Progenitor cell of endocrine pancreas (in vitro differentiated cells): ENCODE data around the gene FNDC8. TPM values are rescaled to one million over a fixed set of nuclear protein-coding genes. Genes with fewer than 3 reads are reported as not detected.

Experiments
- DNase-seq: peaks from one replicate; pipeline ENCODE4 v3.0.0; 2021; ENCODE audit warnings: low spot score; ENCODE audit not compliant: unreplicated experiment
- H3K27ac Mint-ChIP-seq: 2 replicates; pipeline ENCODE4 v1.8.0; 2021; ENCODE audit warnings: mild to moderate bottlenecking, moderate library complexity, mixed read lengths
- H3K27me3 Mint-ChIP-seq: 2 replicates; pipeline ENCODE4 v1.8.0; 2021; ENCODE audit warnings: mixed read lengths
- H3K36me3 Mint-ChIP-seq: 2 replicates; pipeline ENCODE4 v1.8.0; 2022; ENCODE audit warnings: mixed read lengths; ENCODE audit not compliant: insufficient read depth
- H3K4me1 Mint-ChIP-seq: 2 replicates; pipeline ENCODE4 v1.8.0; 2021; ENCODE audit warnings: low read depth, mixed read lengths
- H3K4me3 Mint-ChIP-seq: 2 replicates; pipeline ENCODE4 v1.8.0; 2021; ENCODE audit warnings: low read depth, mild to moderate bottlenecking, moderate library complexity, mixed read lengths
- H3K9me3 Mint-ChIP-seq: 2 replicates; pipeline ENCODE4 v1.8.0; 2021; ENCODE audit warnings: low read depth, mixed read lengths
- total RNA-seq: library from RNA; stranded (reverse); gene quantifications from 2 replicates; pipeline ENCODE4 v1.2.1, GENCODE V29; 2021
- TF ChIP-seq, protein P1 (sequence below): fragments of 200-600 bp; sonication (generic); IDR thresholded peaks from one replicate; pipeline ENCODE4 v1.5.0; 2021; ENCODE audit warnings: antibody characterized with exemption, mild to moderate bottlenecking; ENCODE audit not compliant: unreplicated experiment

FNDC8 gene
- total RNA-seq, 1 donor from 2014 or later = not detected

DNA sequence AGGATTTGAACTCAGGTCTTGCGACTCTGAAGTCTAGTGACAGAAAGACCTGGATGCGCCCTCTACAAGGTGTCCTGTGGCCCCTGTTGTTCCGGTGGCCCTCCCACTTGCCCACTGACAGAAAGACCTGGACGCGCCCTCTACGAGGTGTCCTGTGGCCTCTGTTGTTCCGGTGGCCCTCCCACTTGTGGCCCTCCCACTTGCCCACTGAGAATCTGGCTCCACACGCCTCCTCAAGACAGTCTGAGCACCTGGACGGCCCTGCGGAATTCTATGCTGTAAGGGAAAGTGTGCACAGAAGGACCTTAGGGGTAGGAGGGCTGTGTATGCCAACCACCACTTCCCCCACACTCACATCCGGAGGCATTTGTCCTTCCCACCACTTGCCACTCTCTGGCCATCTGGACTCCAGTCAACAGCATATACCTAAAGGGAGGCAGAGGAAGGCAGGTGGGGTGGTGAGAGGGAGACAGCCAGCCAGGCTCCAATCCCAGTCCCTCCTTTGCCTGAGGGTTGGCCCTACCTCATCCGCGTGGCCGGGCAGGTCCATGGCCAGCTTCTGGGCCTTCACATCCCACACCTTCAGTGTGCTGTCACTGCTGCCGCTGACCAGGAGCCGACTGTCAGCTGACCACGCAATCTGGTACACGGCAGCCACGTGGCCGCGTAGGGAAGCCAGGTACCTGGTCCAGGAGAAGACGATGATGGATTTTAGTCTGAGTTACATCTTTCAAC is 11.6 kb downstream of the FNDC8 start:
- Mint-ChIP-seq H3K27ac (no peak overlapping the region), H3K9me3 (no peaks in the 10 kb centered on the region), H3K4me1 (no peaks in the 10 kb centered on the region), H3K27me3 (no peaks in the 10 kb centered on the region), H3K4me3 (no peak overlapping the region), H3K36me3 (peaks cover 15% of the 10 kb centered on the region)
- no peak for DNase-seq
- TF ChIP-seq, protein P1, sequence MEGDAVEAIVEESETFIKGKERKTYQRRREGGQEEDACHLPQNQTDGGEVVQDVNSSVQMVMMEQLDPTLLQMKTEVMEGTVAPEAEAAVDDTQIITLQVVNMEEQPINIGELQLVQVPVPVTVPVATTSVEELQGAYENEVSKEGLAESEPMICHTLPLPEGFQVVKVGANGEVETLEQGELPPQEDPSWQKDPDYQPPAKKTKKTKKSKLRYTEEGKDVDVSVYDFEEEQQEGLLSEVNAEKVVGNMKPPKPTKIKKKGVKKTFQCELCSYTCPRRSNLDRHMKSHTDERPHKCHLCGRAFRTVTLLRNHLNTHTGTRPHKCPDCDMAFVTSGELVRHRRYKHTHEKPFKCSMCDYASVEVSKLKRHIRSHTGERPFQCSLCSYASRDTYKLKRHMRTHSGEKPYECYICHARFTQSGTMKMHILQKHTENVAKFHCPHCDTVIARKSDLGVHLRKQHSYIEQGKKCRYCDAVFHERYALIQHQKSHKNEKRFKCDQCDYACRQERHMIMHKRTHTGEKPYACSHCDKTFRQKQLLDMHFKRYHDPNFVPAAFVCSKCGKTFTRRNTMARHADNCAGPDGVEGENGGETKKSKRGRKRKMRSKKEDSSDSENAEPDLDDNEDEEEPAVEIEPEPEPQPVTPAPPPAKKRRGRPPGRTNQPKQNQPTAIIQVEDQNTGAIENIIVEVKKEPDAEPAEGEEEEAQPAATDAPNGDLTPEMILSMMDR = no peak

DNA sequence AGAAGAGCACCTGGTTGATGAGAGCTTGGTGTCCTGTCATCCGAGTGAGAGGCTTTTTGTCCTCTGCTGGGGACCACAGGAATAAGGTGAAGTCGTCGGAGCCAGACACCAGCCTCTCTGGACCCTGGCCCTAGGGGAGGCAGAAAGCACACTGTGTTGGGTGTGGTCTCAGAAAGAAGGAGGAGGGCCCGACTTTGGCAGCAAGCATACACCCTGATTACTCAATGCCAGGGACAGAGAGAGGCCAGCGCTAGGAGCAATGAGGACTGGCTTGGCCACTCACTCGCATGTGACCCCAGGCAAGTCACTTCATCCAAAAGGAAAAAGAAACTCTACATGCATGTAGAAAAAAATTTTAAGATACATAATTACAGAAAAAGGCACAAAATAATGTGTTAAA is 13.9 kb downstream of the FNDC8 start:
- Mint-ChIP-seq H3K9me3 (no peaks in the 10 kb centered on the region), H3K27me3 (no peaks in the 10 kb centered on the region), H3K27ac (no peak overlapping the region), H3K36me3 (peaks cover 15% of the 10 kb centered on the region), H3K4me1 (no peaks in the 10 kb centered on the region), H3K4me3 (no peak overlapping the region)
- no peak for DNase-seq
- TF ChIP-seq, protein P1 = no peak

DNA sequence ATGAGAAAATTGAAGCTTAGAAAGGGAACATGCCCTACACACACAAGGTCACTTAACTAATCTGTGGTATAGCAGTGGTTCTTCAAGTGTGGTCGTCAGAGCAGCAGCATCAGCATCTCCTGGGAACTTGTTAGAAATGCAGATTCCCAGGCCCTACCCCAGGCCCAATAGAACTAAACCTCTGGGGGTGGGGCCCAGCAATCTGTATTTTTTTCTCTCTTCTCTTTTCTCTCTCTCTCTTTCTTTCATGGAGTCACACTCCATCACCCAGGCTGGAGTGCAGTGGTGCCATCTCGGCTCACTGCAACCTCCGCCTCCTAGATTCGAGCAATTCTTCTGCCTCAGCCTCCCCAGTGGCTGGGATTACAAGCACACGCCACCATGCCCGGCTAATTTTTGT is 16.8 kb downstream of the FNDC8 start:
- Mint-ChIP-seq H3K36me3 (peaks cover 13% of the 10 kb centered on the region), H3K27me3 (no peaks in the 10 kb centered on the region), H3K9me3 (no peaks in the 10 kb centered on the region), H3K27ac (no peak overlapping the region), H3K4me3 (no peak overlapping the region), H3K4me1 (no peaks in the 10 kb centered on the region)
- no peak for DNase-seq
- TF ChIP-seq, protein P1 = no peak

- Mint-ChIP-seq H3K4me1 (no peaks in the 10 kb centered on the region), H3K27me3 (peaks cover 4% of the 10 kb centered on the region), H3K4me3 (peak within 1 kb of the TSS; percentile 82), H3K27ac (peak within 1 kb of the TSS; percentile 78), H3K9me3 (no peaks in the 10 kb centered on the region), H3K36me3 (no peaks in the 10 kb centered on the region)
- DNase-seq = peak; percentile 85
- TF ChIP-seq, protein P1 = peak; percentile 95
Measured at GRCh38 chr17:35141681-35142466, 20.5 kb downstream of the FNDC8 start, which contains the start of gene NLE1. NLE1 (minus strand) TSS chr17:35142303; CDS start chr17:35142275, 28 bp downstream.

GRCh38 chr17:35142467-35142796 is 21.0 kb downstream of the FNDC8 start:
- Mint-ChIP-seq H3K36me3 (no peaks in the 10 kb centered on the region), H3K27ac (peak overlapping the region; percentile 74), H3K27me3 (peaks cover 8% of the 10 kb centered on the region), H3K4me1 (no peaks in the 10 kb centered on the region), H3K4me3 (peak overlapping the region; percentile 82), H3K9me3 (no peaks in the 10 kb centered on the region)
- TF ChIP-seq, protein P1 = no peak
- DNase-seq = no peak
